GM12878 (cell line): ENCODE measurements around the gene NOS1. TPM values are rescaled to one million over a fixed set of nuclear protein-coding genes. Genes with fewer than 3 reads are reported as not detected.

Experiments used
- ATAC-seq: fragments of 200-7000 bp; cut with Tn5 transposase; 3 replicates; pipeline ENCODE4 v1.9.1; 2020; ENCODE audit warnings: mild to moderate bottlenecking, moderate library complexity
- BruUV-seq: library from RNA; stranded (reverse); fragments of 400-500 nt; replicated peaks from 2 replicates; lab custom pipeline; 2021; lab: Mats Ljungman, UMichigan
- CTCF ChIA-PET: fragments of 300-600 bp; sonication (Branson Sonifier 250); formaldehyde crosslinking; extraction: SDS; loops from one replicate; lab custom pipeline; 2021; ENCODE audit warnings: inconsistent platforms; lab: Yijun Ruan, JAX
- POLR2A ChIA-PET: fragments of 350-600 bp; formaldehyde crosslinking; extraction: SDS; loops from one replicate; lab custom pipeline; 2021; ENCODE audit warnings: inconsistent platforms; lab: Charles Lee
- RAD21 ChIA-PET: fragments of 300-600 bp; sonication (Branson Sonifier 250); formaldehyde crosslinking; loops from one replicate; lab custom pipeline; 2023; ENCODE audit warnings: antibody characterized with exemption; ENCODE audit not compliant: unreplicated experiment; lab: Charles Lee
- SMC1A ChIA-PET: fragments of 300-600 bp; sonication (Branson Sonifier 250); formaldehyde crosslinking; loops from one replicate; lab custom pipeline; 2023; ENCODE audit not compliant: unreplicated experiment, uncharacterized antibody; lab: Charles Lee
- DNase-seq: peaks from one replicate; pipeline ENCODE4 v3.0.0-alpha.2; 2011; ENCODE audit warnings: low read depth, low spot score
- FAIRE-seq: peaks from 3 replicates; lab custom pipeline; 2011; peaks lifted over from hg19 to GRCh38; lab: Jason Lieb, UNC
- H2AFZ ChIP-seq: 2 replicates; pipeline ENCODE4 v1.6.0; 2011; ENCODE audit warnings: low read depth, low read length, control low read depth; ENCODE audit not compliant: control insufficient read depth
- H3K27ac ChIP-seq: 2 replicates; pipeline ENCODE4 v1.5.1; 2011; ENCODE audit warnings: control low read depth; ENCODE audit not compliant: control insufficient read depth, insufficient read depth
- H3K27me3 ChIP-seq, 2 experiments: replicated peaks in 1 of 2; 2 replicates each; pipeline versions ENCODE4 v1.6.0 to v1.6.1; 2011; ENCODE audit warnings: low read length in 1 of 2; ENCODE audit not compliant: control insufficient read depth in 2 of 2, insufficient read depth in 2 of 2
- H3K36me3 ChIP-seq, 2 experiments: 2 replicates each; pipeline ENCODE4 v1.5.1; 2011; ENCODE audit warnings: low read length in 1 of 2; ENCODE audit not compliant: control insufficient read depth in 2 of 2, insufficient read depth in 2 of 2
- H3K4me1 ChIP-seq: 2 replicates; pipeline ENCODE4 v1.6.1; 2011; ENCODE audit warnings: mild to moderate bottlenecking, low read length, moderate library complexity, mixed read lengths; ENCODE audit not compliant: control insufficient read depth, insufficient read depth
- H3K4me2 ChIP-seq: 2 replicates; pipeline ENCODE4 v1.6.0; 2011; ENCODE audit warnings: control low read depth; ENCODE audit not compliant: control insufficient read depth, insufficient read depth
- H3K4me3 ChIP-seq: fragments of 200-600 bp; sonication (generic); 2 replicates; pipeline ENCODE4 v1.5.1; 2016
- H3K79me2 ChIP-seq: 2 replicates; pipeline ENCODE4 v1.6.0; 2011; ENCODE audit warnings: low read length; ENCODE audit not compliant: control insufficient read depth, insufficient read depth
- H3K9ac ChIP-seq: 2 replicates; pipeline ENCODE4 v1.8.0; 2011; ENCODE audit warnings: low read length, control low read depth, mixed read lengths; ENCODE audit not compliant: control insufficient read depth, insufficient read depth
- H3K9me3 ChIP-seq: replicated peaks from 3 replicates; pipeline ENCODE4 v1.5.1; 2011; ENCODE audit warnings: mild to moderate bottlenecking, low read length; ENCODE audit not compliant: control insufficient read depth, insufficient read depth
- H4K20me1 ChIP-seq: 2 replicates; pipeline ENCODE4 v1.6.0; 2011; ENCODE audit not compliant: control insufficient read depth, insufficient read depth
- EGR1 ChIP-seq, 2 experiments: IDR thresholded peaks; 1 replicate in 1 of 2; 2 replicates in 1 of 2; pipeline ENCODE4 v1.6.1; 2011 to 2012; ENCODE audit warnings: low read depth in 2 of 2, low read length in 2 of 2, borderline replicate concordance in 1 of 2, mild to moderate bottlenecking in 1 of 2, moderate library complexity in 1 of 2
- NBN ChIP-seq: fragments of 450-650 bp; IDR thresholded peaks from 2 replicates; pipeline ENCODE4 v1.6.1; 2016
- NFXL1 ChIP-seq: fragments of 450-650 bp; IDR thresholded peaks from 2 replicates; pipeline ENCODE4 v1.6.1; 2017; ENCODE audit warnings: antibody characterized with exemption, mild to moderate bottlenecking, borderline replicate concordance
- NFYA ChIP-seq: IDR thresholded peaks from 2 replicates; pipeline ENCODE4 v1.6.1; 2011; ENCODE audit warnings: low read depth, mild to moderate bottlenecking, low read length, improper control_type of control experiment, borderline replicate concordance
- PBX3 ChIP-seq: IDR thresholded peaks from 2 replicates; pipeline ENCODE4 v1.6.1; 2011; ENCODE audit warnings: mild to moderate bottlenecking, low read depth, low read length, moderate library complexity; ENCODE audit not compliant: insufficient replicate concordance
- PML ChIP-seq: IDR thresholded peaks from 2 replicates; pipeline ENCODE4 v1.6.1; 2012; ENCODE audit warnings: low read length, inconsistent platforms
- RELA ChIP-seq: fragments of 450-650 bp; IDR thresholded peaks from 2 replicates; pipeline ENCODE4 v1.8.0; 2014; ENCODE audit warnings: borderline replicate concordance; ENCODE audit not compliant: partially characterized antibody
- SKIL ChIP-seq: fragments of 450-650 bp; IDR thresholded peaks from 2 replicates; pipeline ENCODE4 v1.6.1; 2017; ENCODE audit warnings: mild to moderate bottlenecking, low read depth, inconsistent platforms; ENCODE audit not compliant: poor library complexity, severe bottlenecking
- ZBTB40 ChIP-seq: fragments of 450-650 bp; IDR thresholded peaks from 2 replicates; pipeline ENCODE4 v1.6.1; 2016; ENCODE audit warnings: mild to moderate bottlenecking, moderate library complexity, borderline replicate concordance
- ZNF24 ChIP-seq: fragments of 450-650 bp; IDR thresholded peaks from 2 replicates; pipeline ENCODE4 v1.6.1; 2017; ENCODE audit warnings: antibody characterized with exemption, mild to moderate bottlenecking
- WGBS: methylation state at CpG from one replicate; pipeline ENCODE4 v1.1.6; 2016; ENCODE audit warnings: low lambda C conversion rate; ENCODE audit not compliant: insufficient replicate concordance, insufficient coverage; ENCODE audit errors: missing lambda C conversion rate; 5-methylcytosine and 5-hydroxymethylcytosine counted together
- in situ Hi-C: fragments of 300-500 bp; cut with MboI; formaldehyde crosslinking; loops from 9 replicates; pipeline ENCODE4 v1.14.3; 2018; ENCODE audit warnings: mixed read lengths
- intact Hi-C: fragments of 100-400 bp; cut with micrococcal nuclease; formaldehyde crosslinking; loops from one replicate; pipeline ENCODE4 v1.14.2; 2022; ENCODE audit not compliant: unreplicated experiment
- polyA plus RNA-seq, 11 experiments: library from polyadenylated mRNA; depleted of rRNA in 4 of 11; unstranded in 6 of 11; stranded (reverse) in 5 of 11; fragments of >200 nt; fragmentation: Nextera tagmentation in 4 of 11; fragmentation: Illumina TruSeq in 1 of 11; extraction: Ambion mirVana in 4 of 11; extraction: Trizol in 1 of 11; gene quantifications; 1 replicate in 1 of 11; 2 replicates in 10 of 11; pipeline versions ENCODE4 v1.2.1 to v1.2.3, GENCODE V29; 2011 to 2016; ENCODE audit warnings: inconsistent platforms in 2 of 11, missing spikeins in 2 of 11, low read depth in 1 of 11
- total RNA-seq, 4 experiments: library from RNA; depleted of rRNA in 3 of 4; stranded (reverse); fragments of >200 nt in 3 of 4; fragmentation: Illumina TruSeq in 1 of 4; extraction: Trizol in 1 of 4; gene quantifications; 2 replicates each; pipeline versions ENCODE4 v1.2.1 to v1.2.3, GENCODE V29; 2013 to 2021
- TF ChIP-seq, protein P1 (sequence below): IDR thresholded peaks from 2 replicates; pipeline ENCODE4 v1.6.1; 2011; ENCODE audit warnings: low read depth, low read length, improper control_type of control experiment, borderline replicate concordance

Gene NOS1
- total and polyA plus RNA-seq, 10 of the 15 experiments (the other 5 are each of a cell fraction or from before 2014, with no cell fraction given), result under 0.01 to 0.04 (median 0.01) TPM; not detected in 7

GRCh38 chr12:117387832-117388231 lies 26.4 kb upstream of the NOS1 start:
- in situ Hi-C loops, result no loop called here
- DNase-seq (no peak), FAIRE-seq (no peak), ATAC-seq (no peak)
- no peak overlapping the region for H3K27ac ChIP-seq
- no peak overlapping the region for H2AFZ ChIP-seq
- 17% methylated on average over 8 of the region's 8 CpGs for WGBS
- H3K9ac ChIP-seq, result no peak overlapping the region
- no peaks in the 10 kb centered on the region for H4K20me1 ChIP-seq
- no peaks in the 10 kb centered on the region for H3K4me1 ChIP-seq
- ChIA-PET CTCF (no interaction called here), RAD21 (no interaction called here), POLR2A (no interaction called here), SMC1A (no interaction called here)
- H3K9me3 ChIP-seq, result no peaks in the 10 kb centered on the region
- no peaks in the 10 kb centered on the region for H3K36me3 ChIP-seq
- H3K4me2 ChIP-seq, result no peak overlapping the region
- no peak overlapping the region for H3K4me3 ChIP-seq
- no peak for TF ChIP-seq NFYA
- TF ChIP-seq ZNF24, result no peak
- TF ChIP-seq ZBTB40, result no peak
- no peak for TF ChIP-seq PBX3
- no peak for TF ChIP-seq NFXL1
- TF ChIP-seq PML, result no peak
- no peak for TF ChIP-seq SKIL
- TF ChIP-seq EGR1 (IDR thresholded peaks at IDR 0.05; ENCODE audit: borderline replicate concordance in 1 of 2, low read depth in 2 of 2, low read length in 2 of 2), result no peak
- no peak for TF ChIP-seq RELA
- TF ChIP-seq NBN, result no peak
- TF ChIP-seq, protein P1, sequence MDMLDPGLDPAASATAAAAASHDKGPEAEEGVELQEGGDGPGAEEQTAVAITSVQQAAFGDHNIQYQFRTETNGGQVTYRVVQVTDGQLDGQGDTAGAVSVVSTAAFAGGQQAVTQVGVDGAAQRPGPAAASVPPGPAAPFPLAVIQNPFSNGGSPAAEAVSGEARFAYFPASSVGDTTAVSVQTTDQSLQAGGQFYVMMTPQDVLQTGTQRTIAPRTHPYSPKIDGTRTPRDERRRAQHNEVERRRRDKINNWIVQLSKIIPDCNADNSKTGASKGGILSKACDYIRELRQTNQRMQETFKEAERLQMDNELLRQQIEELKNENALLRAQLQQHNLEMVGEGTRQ, result no peak
- no peaks in the 10 kb centered on the region for H3K79me2 ChIP-seq
- intact Hi-C loops, result no loop called here
- BruUV-seq, result no TSS peak
- H3K27me3 ChIP-seq, result no peaks in the 10 kb centered on the region
